CD14-positive monocyte (primary cell): Measurements from ENCODE around the gene GSTM4. TPM values are rescaled to one million over a fixed set of nuclear protein-coding genes. Genes with fewer than 3 reads are reported as not detected.

ENCODE experiments used
- DNase-seq, 3 donors: peaks; one replicate each; pipeline ENCODE4 v3.0.0-alpha.2; 2011 to 2022
- H2AFZ ChIP-seq: 2 replicates; pipeline ENCODE4 v1.6.0; 2012; ENCODE audit warnings: mild to moderate bottlenecking, low read depth, low read length, inconsistent platforms; ENCODE audit not compliant: insufficient read depth, poor library complexity, severe bottlenecking
- H3K27ac ChIP-seq, 2 donors: 1 replicate in 1 of 2; 2 replicates in 1 of 2; pipeline ENCODE4 v1.5.1; 2012 to 2013; ENCODE audit warnings: low read length in 2 of 2, control low read depth in 1 of 2, inconsistent platforms in 1 of 2, low read depth in 1 of 2, mild to moderate bottlenecking in 1 of 2
- H3K27me3 ChIP-seq, 2 donors: one replicate each; pipeline versions ENCODE4 v1.6.0 to v1.6.1; 2011 to 2013; ENCODE audit warnings: low read length in 2 of 2; ENCODE audit not compliant: control insufficient read depth in 2 of 2, insufficient read depth in 2 of 2
- H3K36me3 ChIP-seq, 2 donors: replicated peaks in 1 of 2; 1 replicate in 1 of 2; 2 replicates in 1 of 2; pipeline versions ENCODE4 v1.5.1 to v1.6.1; 2012 to 2013; ENCODE audit warnings: low read length in 2 of 2, control low read depth in 1 of 2, inconsistent platforms in 1 of 2, mild to moderate bottlenecking in 1 of 2; ENCODE audit not compliant: insufficient read depth in 2 of 2, control insufficient read depth in 1 of 2
- H3K4me1 ChIP-seq, 2 donors: 1 replicate in 1 of 2; 2 replicates in 1 of 2; pipeline versions ENCODE4 v1.5.1 to v1.6.1; 2012 to 2013; ENCODE audit warnings: low read length in 2 of 2, control low read depth in 1 of 2, inconsistent platforms in 1 of 2, mild to moderate bottlenecking in 1 of 2, moderate library complexity in 1 of 2; ENCODE audit not compliant: insufficient read depth in 2 of 2, control insufficient read depth in 1 of 2
- H3K4me2 ChIP-seq: replicated peaks from 2 replicates; pipeline ENCODE3; 2012; ENCODE audit warnings: low read length, moderate library complexity, mild to moderate bottlenecking; ENCODE audit not compliant: poor library complexity, severe bottlenecking; ENCODE audit errors: extremely low read depth
- H3K4me3 ChIP-seq, 3 experiments: fragments of 200-600 bp in 1 of 3; sonication (generic) in 1 of 3; replicated peaks in 1 of 3; 1 replicate in 2 of 3; 2 replicates in 1 of 3; pipeline ENCODE4 v1.5.1; 2011 to 2013; ENCODE audit warnings: low read length in 3 of 3, mild to moderate bottlenecking in 3 of 3, control low read depth in 2 of 3, low read depth in 2 of 3, inconsistent platforms in 1 of 3, moderate library complexity in 1 of 3
- H3K79me2 ChIP-seq: 2 replicates; pipeline ENCODE4 v1.6.0; 2012; ENCODE audit warnings: mild to moderate bottlenecking, control low read depth, inconsistent platforms, low read length, moderate library complexity; ENCODE audit not compliant: insufficient read depth
- H3K9ac ChIP-seq: 2 replicates; pipeline ENCODE4 v1.6.0; 2017; ENCODE audit warnings: low read length, mild to moderate bottlenecking; ENCODE audit not compliant: insufficient read depth, poor library complexity, severe bottlenecking
- H3K9me3 ChIP-seq, 2 donors: replicated peaks in 1 of 2; 1 replicate in 1 of 2; 2 replicates in 1 of 2; pipeline versions ENCODE4 v1.5.1 to v1.6.1; 2012 to 2013; ENCODE audit warnings: low read length in 2 of 2, control low read depth in 1 of 2; ENCODE audit not compliant: control insufficient read depth in 1 of 2, insufficient read depth in 1 of 2
- H4K20me1 ChIP-seq: 2 replicates; pipeline ENCODE4 v1.6.0; 2012; ENCODE audit warnings: mild to moderate bottlenecking, low read length, control low read depth, moderate library complexity; ENCODE audit not compliant: insufficient read depth
- H3K27ac Mint-ChIP-seq, 7 donors: one replicate each; pipeline ENCODE4 v1.8.0; 2020; ENCODE audit warnings: mild to moderate bottlenecking in 7 of 7, mixed read lengths in 7 of 7, moderate library complexity in 6 of 7, inconsistent platforms in 2 of 7
- H3K27me3 Mint-ChIP-seq, 3 donors: one replicate each; pipeline ENCODE4 v1.8.0; 2021 to 2022; ENCODE audit warnings: low read depth in 3 of 3, mild to moderate bottlenecking in 3 of 3, mixed read lengths in 3 of 3, moderate library complexity in 3 of 3, inconsistent platforms in 1 of 3
- H3K36me3 Mint-ChIP-seq, 2 donors: one replicate each; pipeline ENCODE4 v1.8.0; 2020; ENCODE audit warnings: mixed read lengths in 2 of 2, inconsistent platforms in 1 of 2, mild to moderate bottlenecking in 1 of 2
- H3K4me1 Mint-ChIP-seq: one replicate; pipeline ENCODE4 v1.8.0; 2020; ENCODE audit warnings: mild to moderate bottlenecking, mixed read lengths
- H3K4me3 Mint-ChIP-seq, 2 donors: one replicate each; pipeline ENCODE4 v1.8.0; 2020; ENCODE audit warnings: mild to moderate bottlenecking in 2 of 2, mixed read lengths in 2 of 2, moderate library complexity in 1 of 2
- H3K9me3 Mint-ChIP-seq, 7 donors: one replicate each; pipeline ENCODE4 v1.8.0; 2020 to 2022; ENCODE audit warnings: mixed read lengths in 7 of 7, mild to moderate bottlenecking in 6 of 7, moderate library complexity in 6 of 7, inconsistent platforms in 2 of 7
- CTCF ChIP-seq: fragments of 200-600 bp; IDR thresholded peaks from one replicate; pipeline ENCODE4 v1.8.0; 2022; ENCODE audit warnings: antibody characterized with exemption, mild to moderate bottlenecking
- WGBS: methylation state at CpG from one replicate; pipeline ENCODE4 v1.1.5; 2013; ENCODE audit warnings: missing lambda C conversion rate; ENCODE audit not compliant: insufficient coverage; 5-methylcytosine and 5-hydroxymethylcytosine counted together
- intact Hi-C, 2 donors: fragments of 100-400 bp; cut with micrococcal nuclease; formaldehyde crosslinking; loops; one replicate each; pipeline versions ENCODE4 v1.15.0 to v1.15.1; 2023
- polyA plus RNA-seq, 3 donors: library from polyadenylated mRNA; depleted of rRNA in 1 of 3; unstranded in 2 of 3; stranded (reverse) in 1 of 3; fragments of 300-500 nt in 2 of 3; fragments of >200 nt in 1 of 3; fragmentation: Illumina TruSeq in 2 of 3; gene quantifications; 1 replicate in 2 of 3; 2 replicates in 1 of 3; pipeline ENCODE4 v1.2.3, GENCODE V29; 2012 to 2021

The GSTM4 gene
- polyA plus RNA-seq, 3 donors: 11.9 to 22.9 (median 15.9) TPM

GRCh38 chr1:109636201-109636952, 19.5 kb upstream of the GSTM4 start:
- Histone ChIP-seq H3K4me3 (no peak overlapping the region), H2AFZ (no peak overlapping the region), H4K20me1 (peaks cover 14% of the 10 kb centered on the region), H3K27ac (no peak overlapping the region), H3K27me3 (no peaks in the 10 kb centered on the region), H3K9ac (no peak overlapping the region), H3K9me3 (no peaks in the 10 kb centered on the region), H3K79me2 (no peaks in the 10 kb centered on the region), H3K4me1 (peaks cover 20 to 25% of the 10 kb centered on the region in 2 donors), H3K36me3 (peaks cover 13 to 16% of the 10 kb centered on the region in 2 donors), H3K4me2 (no peak overlapping the region)
- WGBS: 89% methylated on average over 4 of the region's 9 CpGs
- Mint-ChIP-seq H3K4me1 (peaks cover 25% of the 10 kb centered on the region), H3K9me3 (no peaks in the 10 kb centered on the region), H3K27ac (peak overlapping the region in 4 of 7 donors; percentile 16 to 79 (median 52)), H3K27me3 (peaks cover 1 to 14% (median 6%) of the 10 kb centered on the region in 3 donors), H3K36me3 (peaks cover 11 to 14% of the 10 kb centered on the region in 2 donors), H3K4me3 (peak overlapping the region in 1 of 2 donors; percentile 22)
- no peak for TF ChIP-seq CTCF
- intact Hi-C loops: loop anchor here in 1 of 2 donors (5.0 kb wide), 1 partner anchor 39 kb away; no protein-coding TSS in a partner anchor
- DNase-seq: peak in 2 of 3 donors; percentile 23 to 47

DNA sequence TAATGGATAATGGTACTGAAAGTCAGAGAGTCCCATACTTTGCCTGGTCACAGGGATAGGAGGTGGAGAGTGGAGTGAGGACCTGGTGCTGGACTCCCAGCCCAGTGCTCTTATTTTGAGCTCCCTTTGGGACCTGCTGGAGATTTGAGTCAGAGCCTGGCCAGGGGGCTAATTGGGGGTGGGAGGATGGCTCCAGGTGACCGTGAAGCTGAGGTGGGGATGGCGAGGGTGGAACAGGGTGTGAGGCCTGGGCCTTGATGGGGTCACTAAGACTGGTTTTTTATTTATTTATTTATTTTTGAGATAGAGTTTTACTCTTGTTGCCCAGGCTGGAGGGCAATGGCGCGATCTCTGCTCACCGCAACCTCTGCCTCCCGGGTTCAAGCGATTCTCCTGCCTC, 18.5 kb upstream of the GSTM4 start:
- H3K4me3 ChIP-seq: no peak overlapping the region
- H3K79me2 ChIP-seq: no peaks in the 10 kb centered on the region
- Mint-ChIP-seq H3K4me3 (no peak overlapping the region), H3K36me3 (peaks cover 2 to 4% of the 10 kb centered on the region in 2 donors), H3K9me3 (no peaks in the 10 kb centered on the region), H3K27me3 (peaks cover 1 to 14% (median 6%) of the 10 kb centered on the region in 3 donors), H3K27ac (peak overlapping the region in 1 of 7 donors; percentile 36), H3K4me1 (peaks cover 25% of the 10 kb centered on the region)
- H3K27ac ChIP-seq: no peak overlapping the region
- intact Hi-C loops: loop anchor here in 1 of 2 donors (5.0 kb wide), 1 partner anchor 40 kb away; no protein-coding TSS in a partner anchor
- H3K4me1 ChIP-seq: peaks cover 20 to 25% of the 10 kb centered on the region in 2 donors
- WGBS: no CpG with 5 or more reads among the region's 7 CpGs
- H3K36me3 ChIP-seq: peaks cover 2 to 5% of the 10 kb centered on the region in 2 donors
- no peaks in the 10 kb centered on the region for H3K9me3 ChIP-seq
- no peak overlapping the region for H3K4me2 ChIP-seq
- H3K9ac ChIP-seq: no peak overlapping the region
- H4K20me1 ChIP-seq: peaks cover 4% of the 10 kb centered on the region
- H2AFZ ChIP-seq: no peak overlapping the region
- no peaks in the 10 kb centered on the region for H3K27me3 ChIP-seq
- TF ChIP-seq CTCF: no peak
- peak in 1 of 3 donors; percentile 1 for DNase-seq
